ENCODE measurements around the gene BUB3.

Gene BUB3

GRCh38 chr10:123141791-123142700 lies 12.2 kb upstream of the BUB3 start:
- no peak for DNase-seq (ENCODE audit: low read depth)

- DNase-seq (ENCODE audit: low read depth) = no peak
Observed at GRCh38 chr10:123142701-123143161, 11.5 kb upstream of the BUB3 start.

GRCh38 chr10:123143162-123143824 lies 10.9 kb upstream of the BUB3 start:
- DNase-seq (ENCODE audit: low read depth) = no peak

GRCh38 chr10:123143825-123144168 lies 10.4 kb upstream of the BUB3 start:
- DNase-seq (ENCODE audit: low read depth) = no peak

- no peak for DNase-seq (ENCODE audit: low read depth)
Observed at GRCh38 chr10:123144697-123145541, 9.3 kb upstream of the BUB3 start.

GRCh38 chr10:123145542-123146012 lies 8.6 kb upstream of the BUB3 start:
- no peak for DNase-seq (ENCODE audit: low read depth)

GRCh38 chr10:123146013-123146893 lies 7.9 kb upstream of the BUB3 start:
- DNase-seq (ENCODE audit: low read depth) = no peak

- DNase-seq (ENCODE audit: low read depth) = no peak
Observed at GRCh38 chr10:123146894-123147634, 7.1 kb upstream of the BUB3 start.

GRCh38 chr10:123147635-123148413 lies 6.4 kb upstream of the BUB3 start, which contains the start of gene HMX2:
TSS of gene HMX2 (plus strand) at chr10:123148136. CDS start at chr10:123148379, 243 bp downstream.
- no peak for DNase-seq (ENCODE audit: low read depth)

GRCh38 chr10:123148414-123149161 lies 5.6 kb upstream of the BUB3 start:
- no peak for DNase-seq (ENCODE audit: low read depth)

GRCh38 chr10:123149162-123149567 lies 5.0 kb upstream of the BUB3 start:
- DNase-seq (ENCODE audit: low read depth) = no peak

GRCh38 chr10:123149568-123150270 lies 4.5 kb upstream of the BUB3 start:
- DNase-seq (ENCODE audit: low read depth) = no peak

GRCh38 chr10:123150271-123150985 lies 3.8 kb upstream of the BUB3 start:
- DNase-seq (ENCODE audit: low read depth) = no peak

GRCh38 chr10:123150986-123151736 lies 3.0 kb upstream of the BUB3 start:
- DNase-seq (ENCODE audit: low read depth) = no peak

GRCh38 chr10:123151737-123152135 lies 2.5 kb upstream of the BUB3 start:
- DNase-seq (ENCODE audit: low read depth) = no peak

GRCh38 chr10:123153486-123154091 lies 613 bp upstream of the BUB3 start:
- DNase-seq (ENCODE audit: low read depth) = no peak
